A549 (cell line): ENCODE data around the gene NEURL1. TPM values are rescaled to one million over a fixed set of nuclear protein-coding genes. Genes with fewer than 3 reads are reported as not detected.

Experiments used
- ATAC-seq, 2 experiments: fragments of 200-7000 bp in 1 of 2; fragments of >200 bp in 1 of 2; cut with Nextera tagmentation in 1 of 2; cut with Tn5 transposase in 1 of 2; 3 replicates each; pipeline versions ENCODE4 v1.8.0 to v1.9.1; 2018 to 2020; ENCODE audit warnings: mild to moderate bottlenecking in 1 of 2, moderate library complexity in 1 of 2
- CTCF ChIA-PET: fragments of 300-600 bp; sonication (Branson Sonifier 250); formaldehyde crosslinking; extraction: SDS; loops from one replicate; lab custom pipeline; 2021; ENCODE audit warnings: antibody characterized with exemption, inconsistent platforms; lab: Yijun Ruan, JAX
- POLR2A ChIA-PET: fragments of 350-600 bp; formaldehyde crosslinking; extraction: SDS; loops from one replicate; lab custom pipeline; 2021; ENCODE audit warnings: antibody characterized with exemption, inconsistent platforms; lab: Yijun Ruan, JAX
- DNase-seq, 2 experiments: peaks; one replicate each; pipeline versions ENCODE4 v3.0.0 to v3.0.0-alpha.2; 2011 to 2016; ENCODE audit warnings: low read depth in 1 of 2, low spot score in 1 of 2
- FAIRE-seq: peaks from 2 replicates; lab custom pipeline; 2011; peaks lifted over from hg19 to GRCh38; lab: Jason Lieb, UNC
- H3K27ac ChIP-seq, 2 experiments: fragments of >200 bp; sonication (Bioruptor Twin); formaldehyde crosslinking; 3 replicates each; pipeline ENCODE4 v1.5.1; 2016 to 2017
- H3K4me1 ChIP-seq: fragments of >200 bp; sonication (Bioruptor Twin); formaldehyde crosslinking; 3 replicates; pipeline ENCODE4 v1.6.1; 2016
- H3K4me2 ChIP-seq: fragments of >200 bp; sonication (Bioruptor Twin); formaldehyde crosslinking; 3 replicates; pipeline ENCODE4 v1.6.1; 2016
- H3K4me3 ChIP-seq: fragments of >200 bp; sonication (Bioruptor Twin); formaldehyde crosslinking; 3 replicates; pipeline ENCODE4 v1.5.1; 2016
- H3K9me3 ChIP-seq: fragments of >200 bp; sonication (Bioruptor Twin); formaldehyde crosslinking; 3 replicates; pipeline ENCODE4 v1.6.1; 2016
- CBX8 ChIP-seq: fragments of 200-600 bp; sonication (generic); IDR thresholded peaks from 2 replicates; pipeline ENCODE4 v1.6.1; 2016
- HDAC2 ChIP-seq: fragments of 200-600 bp; sonication (generic); IDR thresholded peaks from 2 replicates; pipeline ENCODE4 v1.6.1; 2016
- HMGXB4 ChIP-seq: fragments of 250-450 bp; sonication (Bioruptor Pico); IDR thresholded peaks from 2 replicates; pipeline ENCODE4 v1.5.0; 2021; ENCODE audit warnings: mild to moderate bottlenecking, moderate library complexity, borderline replicate concordance
- HOXB5 ChIP-seq: fragments of 250-450 bp; sonication (Bioruptor Pico); IDR thresholded peaks from 2 replicates; pipeline ENCODE4 v1.5.0; 2020; ENCODE audit warnings: mild to moderate bottlenecking, moderate library complexity
- JUNB ChIP-seq: fragments of >200 bp; sonication (Bioruptor Twin); formaldehyde crosslinking; IDR thresholded peaks from 2 replicates; pipeline ENCODE4 v1.6.1; 2016
- KDM1A ChIP-seq: fragments of 200-600 bp; sonication (generic); IDR thresholded peaks from 2 replicates; pipeline ENCODE4 v1.6.1; 2016; ENCODE audit warnings: low read depth, mild to moderate bottlenecking
- MAX ChIP-seq: IDR thresholded peaks from 2 replicates; pipeline ENCODE4 v1.6.1; 2012
- MAZ ChIP-seq: fragments of 150-350 bp; IDR thresholded peaks from 2 replicates; pipeline ENCODE4 v1.6.1; 2014; ENCODE audit warnings: antibody characterized with exemption, low read depth, low read length, borderline replicate concordance
- NFE2L2 ChIP-seq: fragments of 150-350 bp; conservative IDR thresholded peaks from 2 replicates; pipeline ENCODE4 v1.6.1; 2014; ENCODE audit warnings: low read length
- PBX3 ChIP-seq: IDR thresholded peaks from 2 replicates; pipeline ENCODE4 v1.6.1; 2012
- PHF8 ChIP-seq: fragments of 200-600 bp; sonication (generic); IDR thresholded peaks from 2 replicates; pipeline ENCODE4 v1.6.1; 2016; ENCODE audit warnings: low read depth, mild to moderate bottlenecking, antibody characterized with exemption, moderate library complexity, borderline replicate concordance
- POLR2A ChIP-seq: IDR thresholded peaks from 2 replicates; pipeline ENCODE4 v1.6.1; 2012; ENCODE audit warnings: mild to moderate bottlenecking, low read length
- POLR2AphosphoS2 ChIP-seq: conservative IDR thresholded peaks from 2 replicates; pipeline ENCODE4 v1.6.1; 2012; ENCODE audit warnings: low read length, improper control_type of control experiment, inconsistent platforms
- RAD21 ChIP-seq, 2 experiments: fragments of >200 bp in 1 of 2; sonication (Bioruptor Twin) in 1 of 2; formaldehyde crosslinking in 1 of 2; IDR thresholded peaks in 1 of 2; conservative IDR thresholded peaks in 1 of 2; 2 replicates in 1 of 2; 3 replicates in 1 of 2; pipeline ENCODE4 v1.6.1; 2012 to 2018; ENCODE audit warnings: inconsistent platforms in 1 of 2
- RCOR1 ChIP-seq: fragments of 150-350 bp; IDR thresholded peaks from 2 replicates; pipeline ENCODE4 v1.6.1; 2014; ENCODE audit warnings: antibody characterized with exemption, low read length, low read depth
- RFX5 ChIP-seq: fragments of 450-650 bp; IDR thresholded peaks from 2 replicates; pipeline ENCODE4 v1.7.1; 2014; ENCODE audit warnings: antibody characterized with exemption, mild to moderate bottlenecking, moderate library complexity
- SMC3 ChIP-seq: fragments of >200 bp; sonication (Bioruptor Twin); formaldehyde crosslinking; IDR thresholded peaks from 3 replicates; pipeline ENCODE4 v1.6.1; 2018; ENCODE audit warnings: inconsistent platforms
- ZFP36 ChIP-seq: fragments of 450-650 bp; IDR thresholded peaks from 2 replicates; pipeline ENCODE4 v1.6.1; 2014; ENCODE audit warnings: borderline replicate concordance; ENCODE audit not compliant: partially characterized antibody
- ZNF302 ChIP-seq: fragments of 250-450 bp; sonication (Bioruptor Pico); IDR thresholded peaks from 2 replicates; pipeline ENCODE4 v1.9.0; 2021; ENCODE audit warnings: inconsistent platforms, mild to moderate bottlenecking, moderate library complexity
- WGBS: methylation state at CpG from one replicate; pipeline ENCODE4 v1.1.6; 2017; ENCODE audit errors: missing lambda C conversion rate; 5-methylcytosine and 5-hydroxymethylcytosine counted together
- polyA plus RNA-seq, 4 experiments: library from polyadenylated mRNA; depleted of rRNA in 3 of 4; stranded (reverse); fragments of >200 nt; fragmentation: RNase III in 1 of 4; extraction: RNeasy Plus Mini Kit Qiagen cat#74134 plus additional on column Dnase treatment in 1 of 4; gene quantifications; 2 replicates in 3 of 4; 3 replicates in 1 of 4; pipeline ENCODE4 v1.2.3, GENCODE V29; 2011 to 2017

The NEURL1 gene
- polyA plus RNA-seq, 2 of the 4 experiments (the other 2 are of a cell fraction), result 0.06 to 0.37 TPM

GRCh38 chr10:103550229-103550628 lies 56.7 kb downstream of the NEURL1 start:
- TF ChIP-seq ZFP36 (no peak), RCOR1 (no peak), MAX (no peak), RAD21 (conservative IDR thresholded peaks at IDR 0.05 in 1 of 2, IDR thresholded peaks at IDR 0.05 in 1 of 2) (no peak), MAZ (no peak), HMGXB4 (CRISPR knock-in tag) (no peak), POLR2AphosphoS2 (no peak), ZNF302 (CRISPR knock-in tag) (no peak), NFE2L2 (no peak), HOXB5 (CRISPR knock-in tag) (no peak), SMC3 (no peak)
- peaks cover 5% of the 10 kb centered on the region; the same call in 1 of the 3 replicates for H3K4me1 ChIP-seq
- H3K4me2 ChIP-seq, result no peak overlapping the region
- no peak overlapping the region for H3K27ac ChIP-seq
- no peaks in the 10 kb centered on the region for H3K9me3 ChIP-seq
- DNase-seq (no peak), ATAC-seq (no peak), FAIRE-seq (no peak)
- no peak overlapping the region for H3K4me3 ChIP-seq
- ChIA-PET POLR2A (no interaction called here), CTCF (interaction anchor here (0.6 to 5.6 kb wide), 3 partner anchors 9 to 101 kb away, joined by 3 to 34 read pairs (median 3); no protein-coding TSS in a partner anchor)
- 79% methylated on average over 1 of the region's 1 CpG for WGBS

- ATAC-seq (no peak), DNase-seq (no peak), FAIRE-seq (no peak)
- WGBS, result 59% methylated on average over 9 of the region's 10 CpGs
- ChIA-PET CTCF (interaction anchor here (1.6 to 3.2 kb wide), 2 partner anchors 13 to 41 kb away, joined by 8 to 19 read pairs; no protein-coding TSS in a partner anchor), POLR2A (no interaction called here)
- H3K9me3 ChIP-seq, result no peaks in the 10 kb centered on the region
- H3K4me1 ChIP-seq, result peaks cover 9% of the 10 kb centered on the region; the same call in 2 of the 3 replicates
- no peak for TF ChIP-seq POLR2AphosphoS2
- TF ChIP-seq CBX8, result no peak
- no peak overlapping the region for H3K4me3 ChIP-seq
- no peak overlapping the region for H3K4me2 ChIP-seq
- H3K27ac ChIP-seq, result no peak overlapping the region
Measured at GRCh38 chr10:103551619-103552602, 58.4 kb downstream of the NEURL1 start.

- no peak for TF ChIP-seq HDAC2
- no peak for TF ChIP-seq RAD21 (conservative IDR thresholded peaks at IDR 0.05 in 1 of 2, IDR thresholded peaks at IDR 0.05 in 1 of 2)
- no peak for TF ChIP-seq JUNB
- no peak for TF ChIP-seq ZFP36
- no peak for TF ChIP-seq PHF8
- TF ChIP-seq KDM1A, result no peak
- no peak for TF ChIP-seq RCOR1
- TF ChIP-seq PBX3, result no peak
- TF ChIP-seq RFX5, result no peak
- TF ChIP-seq POLR2A, result no peak
- Histone ChIP-seq H3K27ac (no peak overlapping the region), H3K4me2 (no peak overlapping the region), H3K9me3 (no peaks in the 10 kb centered on the region), H3K4me1 (peaks cover 9% of the 10 kb centered on the region; the same call in 2 of the 3 replicates), H3K4me3 (no peak overlapping the region)
- ATAC-seq (no peak), DNase-seq (no peak), FAIRE-seq (no peak)
- 86% methylated on average over 16 of the region's 20 CpGs for WGBS
- ChIA-PET CTCF (interaction anchor here (0.8 to 3.2 kb wide), 3 partner anchors 12 to 133 kb away, joined by 3 to 19 read pairs (median 8); no protein-coding TSS in a partner anchor), POLR2A (no interaction called here)
Measured at GRCh38 chr10:103552856-103553742, 59.6 kb downstream of the NEURL1 start.
